A673 (cell line): ENCODE data around the gene BCL6.

ENCODE experiments used
- EZH2 ChIP-seq: fragments of 200-600 bp; sonication (generic); IDR thresholded peaks from 2 replicates; pipeline ENCODE4 v1.6.1; 2017; ENCODE audit warnings: borderline replicate concordance, low read depth, mild to moderate bottlenecking, mixed read lengths, antibody characterized with exemption, low read length; ENCODE audit not compliant: poor library complexity, severe bottlenecking
- TF ChIP-seq, protein P1 (sequence below): fragments of 300-800, 200-600 bp; sonication (generic); conservative IDR thresholded peaks from 2 replicates; pipeline ENCODE4 v1.5.1; 2017; ENCODE audit warnings: low read depth, mild to moderate bottlenecking, antibody characterized with exemption, low read length, moderate library complexity, mixed read lengths

DNA sequence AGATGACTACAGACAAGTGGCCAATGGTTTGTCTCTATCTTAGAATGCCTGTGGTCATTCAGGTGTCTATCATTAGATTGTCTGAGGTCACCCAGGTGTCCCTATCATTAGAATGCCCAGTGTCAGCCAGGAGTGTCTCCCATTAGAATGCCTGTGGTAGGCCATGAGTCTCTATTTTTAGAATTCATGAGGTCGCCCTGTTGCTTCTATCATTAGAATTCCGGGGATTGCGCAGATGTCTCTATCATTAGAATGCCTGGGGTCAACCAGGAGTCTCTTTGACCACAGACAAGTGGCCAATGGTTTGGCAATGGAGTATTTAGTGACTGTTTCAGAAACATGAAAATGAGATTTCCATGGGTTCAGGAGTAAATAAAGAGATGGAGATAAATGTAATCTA lies 50.5 kb downstream of the BCL6 start:
- TF ChIP-seq, protein P1, sequence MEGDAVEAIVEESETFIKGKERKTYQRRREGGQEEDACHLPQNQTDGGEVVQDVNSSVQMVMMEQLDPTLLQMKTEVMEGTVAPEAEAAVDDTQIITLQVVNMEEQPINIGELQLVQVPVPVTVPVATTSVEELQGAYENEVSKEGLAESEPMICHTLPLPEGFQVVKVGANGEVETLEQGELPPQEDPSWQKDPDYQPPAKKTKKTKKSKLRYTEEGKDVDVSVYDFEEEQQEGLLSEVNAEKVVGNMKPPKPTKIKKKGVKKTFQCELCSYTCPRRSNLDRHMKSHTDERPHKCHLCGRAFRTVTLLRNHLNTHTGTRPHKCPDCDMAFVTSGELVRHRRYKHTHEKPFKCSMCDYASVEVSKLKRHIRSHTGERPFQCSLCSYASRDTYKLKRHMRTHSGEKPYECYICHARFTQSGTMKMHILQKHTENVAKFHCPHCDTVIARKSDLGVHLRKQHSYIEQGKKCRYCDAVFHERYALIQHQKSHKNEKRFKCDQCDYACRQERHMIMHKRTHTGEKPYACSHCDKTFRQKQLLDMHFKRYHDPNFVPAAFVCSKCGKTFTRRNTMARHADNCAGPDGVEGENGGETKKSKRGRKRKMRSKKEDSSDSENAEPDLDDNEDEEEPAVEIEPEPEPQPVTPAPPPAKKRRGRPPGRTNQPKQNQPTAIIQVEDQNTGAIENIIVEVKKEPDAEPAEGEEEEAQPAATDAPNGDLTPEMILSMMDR = no peak
- no peak for TF ChIP-seq EZH2
